Adrenal gland (tissue), 5 donors: Measurements from ENCODE around the gene OAF.

Experiments used
- CTCF ChIP-seq, 6 experiments: fragments of 450-650 bp in 4 of 6; fragments of 200-600 bp in 2 of 6; sonication (generic) in 1 of 6; IDR thresholded peaks; 1 replicate in 5 of 6; 2 replicates in 1 of 6; pipeline versions ENCODE4 v1.5.1 to v1.8.0; 2016 to 2021; ENCODE audit warnings: antibody characterized with exemption in 6 of 6, mild to moderate bottlenecking in 2 of 6, moderate library complexity in 1 of 6
- POLR2A ChIP-seq, 2 donors: fragments of 450-650 bp; IDR thresholded peaks; one replicate each; pipeline ENCODE4 v1.6.1; 2017; ENCODE audit warnings: antibody characterized with exemption in 2 of 2, mild to moderate bottlenecking in 2 of 2, moderate library complexity in 1 of 2
- donor health status: DM: no; HTN: no; CAD: no.

- TF ChIP-seq CTCF (IDR thresholded peaks at IDR 0.05) (no peak), POLR2A (IDR thresholded peaks at IDR 0.05) (no peak)
Observed at GRCh38 chr11:120173019-120173705, 37.7 kb upstream of the OAF start.
